HL-60 (cell line): ENCODE data around the gene HIPK2.

Source experiments
- DNase-seq, 2 experiments: peaks; one replicate each; pipeline ENCODE4 v3.0.0-alpha.2; 2010 to 2020; ENCODE audit warnings: low read depth in 1 of 2, low spot score in 1 of 2
- H3K27ac ChIP-seq: fragments of 250-450 bp; sonication (Bioruptor Pico); replicated peaks from 2 replicates; pipeline ENCODE4 v1.5.1; 2020; ENCODE audit warnings: mild to moderate bottlenecking, moderate library complexity
- H3K27me3 ChIP-seq: fragments of 250-450 bp; sonication (Bioruptor Pico); 2 replicates; pipeline ENCODE4 v1.5.1; 2021; ENCODE audit warnings: mild to moderate bottlenecking, moderate library complexity; ENCODE audit not compliant: insufficient read depth, poor library complexity, severe bottlenecking
- H3K4me3 ChIP-seq: replicated peaks from 2 replicates; pipeline ENCODE4 v1.5.1; 2011; ENCODE audit warnings: mild to moderate bottlenecking, control low read depth, low read length; ENCODE audit not compliant: insufficient read depth
- CTCF ChIP-seq: IDR thresholded peaks from one replicate; pipeline ENCODE4 v1.5.1; 2011; ENCODE audit warnings: low read length, control low read depth, inconsistent platforms; ENCODE audit not compliant: insufficient read depth
- GABPA ChIP-seq: IDR thresholded peaks from 2 replicates; pipeline ENCODE4 v1.6.1; 2012; ENCODE audit warnings: low read depth
- POLR2AphosphoS5 ChIP-seq: IDR thresholded peaks from 2 replicates; pipeline ENCODE4 v1.6.1; 2012; ENCODE audit warnings: low read depth
- REST ChIP-seq: IDR thresholded peaks from 2 replicates; pipeline ENCODE4 v1.6.1; 2012; ENCODE audit warnings: low read depth; ENCODE audit not compliant: insufficient replicate concordance
- SPI1 ChIP-seq: IDR thresholded peaks from 2 replicates; pipeline ENCODE4 v1.6.1; 2012; ENCODE audit warnings: low read depth, mild to moderate bottlenecking, borderline replicate concordance

The HIPK2 gene

GRCh38 chr7:139743267-139743966 is 34.4 kb downstream of the HIPK2 start:
- DNase-seq = no peak
- Histone ChIP-seq H3K27ac (no peak overlapping the region), H3K4me3 (no peak overlapping the region), H3K27me3 (no peaks in the 10 kb centered on the region)
- TF ChIP-seq REST (no peak), GABPA (no peak), SPI1 (no peak), CTCF (no peak), POLR2AphosphoS5 (no peak)

DNA sequence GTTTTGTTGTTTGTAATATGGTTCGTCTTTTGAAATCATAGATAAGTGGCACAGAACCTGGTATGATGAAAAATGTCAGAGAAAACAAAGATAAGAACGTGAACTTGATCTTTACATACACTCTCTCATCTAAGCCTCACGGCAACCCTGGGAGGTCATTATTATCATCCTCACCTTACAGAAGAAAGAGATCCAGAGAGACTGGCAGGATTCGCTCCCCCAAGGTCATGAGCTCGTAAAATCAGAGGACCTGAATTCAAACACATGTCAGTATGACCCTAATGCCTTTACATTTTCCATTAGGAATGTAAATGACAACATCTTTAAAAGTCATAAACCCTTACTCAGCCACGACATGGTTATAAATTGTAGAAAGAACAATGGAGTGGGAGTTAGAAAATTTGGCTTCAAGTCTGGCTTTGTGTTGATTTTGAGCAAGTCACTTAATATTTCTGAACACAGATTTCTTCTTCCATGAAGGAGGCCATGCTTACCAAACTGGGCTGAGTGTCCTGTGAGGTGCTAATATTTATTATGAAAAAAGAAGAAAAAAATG is 35.9 kb downstream of the HIPK2 start:
- TF ChIP-seq REST (no peak), CTCF (no peak), GABPA (no peak), POLR2AphosphoS5 (no peak), SPI1 (no peak)
- Histone ChIP-seq H3K4me3 (no peak overlapping the region), H3K27ac (no peak overlapping the region), H3K27me3 (no peaks in the 10 kb centered on the region)
- DNase-seq = no peak

- DNase-seq = no peak
- Histone ChIP-seq H3K4me3 (no peak overlapping the region), H3K27me3 (no peaks in the 10 kb centered on the region), H3K27ac (no peak overlapping the region)
- TF ChIP-seq GABPA (no peak), SPI1 (no peak), REST (no peak), CTCF (no peak)
Measured at GRCh38 chr7:139741239-139741638, 36.6 kb downstream of the HIPK2 start.
